GM23248 (cell line): ENCODE data around the gene SYNDIG1.

Source experiments
- EZH2 ChIP-seq: fragments of 200-600 bp; sonication (generic); IDR thresholded peaks from 2 replicates; pipeline ENCODE4 v1.6.1; 2018; ENCODE audit warnings: antibody characterized with exemption, mild to moderate bottlenecking; ENCODE audit not compliant: insufficient read depth, poor library complexity, severe bottlenecking
- EZH2phosphoT487 ChIP-seq: fragments of 200-600 bp; sonication (generic); IDR thresholded peaks from 2 replicates; pipeline ENCODE4 v1.6.1; 2018; ENCODE audit warnings: antibody characterized with exemption, moderate library complexity, mild to moderate bottlenecking, low read depth; ENCODE audit not compliant: insufficient read depth

- TF ChIP-seq EZH2phosphoT487: no peak
- no peak for TF ChIP-seq EZH2
Measured at GRCh38 chr20:24462460-24463010, 6.9 kb upstream of the SYNDIG1 start.
